IPS-18a (cell line): ENCODE measurements around the gene ZNF354B.

Experiments
- H3K27ac ChIP-seq: one replicate; pipeline ENCODE4 v1.5.1; 2013; ENCODE audit warnings: low read length
- H3K27me3 ChIP-seq: one replicate; pipeline ENCODE4 v1.6.1; 2013; ENCODE audit warnings: mild to moderate bottlenecking, low read length; ENCODE audit not compliant: control insufficient read depth, insufficient read depth
- H3K36me3 ChIP-seq: one replicate; pipeline ENCODE4 v1.6.1; 2013; ENCODE audit warnings: low read depth, low read length; ENCODE audit not compliant: control insufficient read depth
- H3K4me1 ChIP-seq: one replicate; pipeline ENCODE4 v1.6.1; 2013; ENCODE audit warnings: low read depth, low read length; ENCODE audit not compliant: control insufficient read depth
- H3K4me3 ChIP-seq: one replicate; pipeline ENCODE4 v1.5.1; 2013; ENCODE audit warnings: low read length
- H3K9ac ChIP-seq: one replicate; pipeline ENCODE4 v1.6.1; 2013; ENCODE audit warnings: mild to moderate bottlenecking, low read length, moderate library complexity
- H3K9me3 ChIP-seq: one replicate; pipeline ENCODE4 v1.6.1; 2013; ENCODE audit warnings: low read depth, low read length; ENCODE audit not compliant: control insufficient read depth

ZNF354B gene

GRCh38 chr5:178883815-178884430 lies 24.2 kb downstream of the ZNF354B start:
- Histone ChIP-seq H3K36me3 (peaks cover 31% of the 10 kb centered on the region), H3K27ac (no peak overlapping the region), H3K27me3 (no peaks in the 10 kb centered on the region), H3K9me3 (peaks cover 69% of the 10 kb centered on the region), H3K4me1 (no peaks in the 10 kb centered on the region), H3K4me3 (no peak overlapping the region), H3K9ac (no peak overlapping the region)

- peaks cover 4% of the 10 kb centered on the region for H3K4me1 ChIP-seq
- H3K9ac ChIP-seq = peak within 1 kb of the TSS; percentile 83
- H3K27me3 ChIP-seq = no peaks in the 10 kb centered on the region
- H3K9me3 ChIP-seq = no peaks in the 10 kb centered on the region
- no peak within 1 kb of the TSS for H3K27ac ChIP-seq
- H3K4me3 ChIP-seq = peak within 1 kb of the TSS; percentile 87
- H3K36me3 ChIP-seq = no peaks in the 10 kb centered on the region
Measured at GRCh38 chr5:178895615-178896571, 36.1 kb downstream of the ZNF354B start, which contains the start of gene ZFP2. Gene ZFP2 (plus strand): TSS chr5:178895913. CDS start chr5:178931314, 35,401 bp downstream.

GRCh38 chr5:178899289-178899688 lies 39.5 kb downstream of the ZNF354B start:
- Histone ChIP-seq H3K36me3 (no peaks in the 10 kb centered on the region), H3K4me1 (peaks cover 4% of the 10 kb centered on the region), H3K27me3 (no peaks in the 10 kb centered on the region), H3K4me3 (no peak overlapping the region), H3K9me3 (peaks cover 10% of the 10 kb centered on the region), H3K9ac (no peak overlapping the region), H3K27ac (no peak overlapping the region)

GRCh38 chr5:178902849-178903248 lies 43.1 kb downstream of the ZNF354B start:
- Histone ChIP-seq H3K4me1 (no peaks in the 10 kb centered on the region), H3K9me3 (peaks cover 24% of the 10 kb centered on the region), H3K9ac (no peak overlapping the region), H3K27ac (no peak overlapping the region), H3K36me3 (no peaks in the 10 kb centered on the region), H3K27me3 (no peaks in the 10 kb centered on the region), H3K4me3 (no peak overlapping the region)

GRCh38 chr5:178931846-178932760 lies 72.3 kb downstream of the ZNF354B start:
- Histone ChIP-seq H3K4me3 (no peak overlapping the region), H3K9ac (no peak overlapping the region), H3K9me3 (peaks cover 85% of the 10 kb centered on the region), H3K27ac (no peak overlapping the region), H3K36me3 (no peaks in the 10 kb centered on the region), H3K4me1 (no peaks in the 10 kb centered on the region), H3K27me3 (no peaks in the 10 kb centered on the region)
